ENCODE results near the gene UCHL5.

- no peak for TF ChIP-seq CTCF (IDR thresholded peaks at IDR 0.05)
- TF ChIP-seq ZFX (IDR thresholded peaks at IDR 0.05; ENCODE audit: borderline replicate concordance), result no peak
These were observed 49.7 kb downstream of the UCHL5 start for GRCh38 chr1:193009501-193009900.
